GM10266 (cell line): Measurements from ENCODE around the gene C13orf46.

Experiments
- DNase-seq: peaks from one replicate; pipeline ENCODE4 v3.0.0; 2012; ENCODE audit errors: extremely low spot score
- TF ChIP-seq, protein P1 (sequence below): IDR thresholded peaks from 2 replicates; pipeline ENCODE4 v1.5.1; 2012; ENCODE audit warnings: mild to moderate bottlenecking, low read depth; ENCODE audit not compliant: control insufficient read depth, insufficient read depth; ENCODE audit errors: missing control alignments

The C13orf46 gene

GRCh38 chr13:113930671-113931637 is 42.9 kb downstream of the C13orf46 start:
- TF ChIP-seq, protein P1, sequence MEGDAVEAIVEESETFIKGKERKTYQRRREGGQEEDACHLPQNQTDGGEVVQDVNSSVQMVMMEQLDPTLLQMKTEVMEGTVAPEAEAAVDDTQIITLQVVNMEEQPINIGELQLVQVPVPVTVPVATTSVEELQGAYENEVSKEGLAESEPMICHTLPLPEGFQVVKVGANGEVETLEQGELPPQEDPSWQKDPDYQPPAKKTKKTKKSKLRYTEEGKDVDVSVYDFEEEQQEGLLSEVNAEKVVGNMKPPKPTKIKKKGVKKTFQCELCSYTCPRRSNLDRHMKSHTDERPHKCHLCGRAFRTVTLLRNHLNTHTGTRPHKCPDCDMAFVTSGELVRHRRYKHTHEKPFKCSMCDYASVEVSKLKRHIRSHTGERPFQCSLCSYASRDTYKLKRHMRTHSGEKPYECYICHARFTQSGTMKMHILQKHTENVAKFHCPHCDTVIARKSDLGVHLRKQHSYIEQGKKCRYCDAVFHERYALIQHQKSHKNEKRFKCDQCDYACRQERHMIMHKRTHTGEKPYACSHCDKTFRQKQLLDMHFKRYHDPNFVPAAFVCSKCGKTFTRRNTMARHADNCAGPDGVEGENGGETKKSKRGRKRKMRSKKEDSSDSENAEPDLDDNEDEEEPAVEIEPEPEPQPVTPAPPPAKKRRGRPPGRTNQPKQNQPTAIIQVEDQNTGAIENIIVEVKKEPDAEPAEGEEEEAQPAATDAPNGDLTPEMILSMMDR: no peak
- DNase-seq: no peak

DNA sequence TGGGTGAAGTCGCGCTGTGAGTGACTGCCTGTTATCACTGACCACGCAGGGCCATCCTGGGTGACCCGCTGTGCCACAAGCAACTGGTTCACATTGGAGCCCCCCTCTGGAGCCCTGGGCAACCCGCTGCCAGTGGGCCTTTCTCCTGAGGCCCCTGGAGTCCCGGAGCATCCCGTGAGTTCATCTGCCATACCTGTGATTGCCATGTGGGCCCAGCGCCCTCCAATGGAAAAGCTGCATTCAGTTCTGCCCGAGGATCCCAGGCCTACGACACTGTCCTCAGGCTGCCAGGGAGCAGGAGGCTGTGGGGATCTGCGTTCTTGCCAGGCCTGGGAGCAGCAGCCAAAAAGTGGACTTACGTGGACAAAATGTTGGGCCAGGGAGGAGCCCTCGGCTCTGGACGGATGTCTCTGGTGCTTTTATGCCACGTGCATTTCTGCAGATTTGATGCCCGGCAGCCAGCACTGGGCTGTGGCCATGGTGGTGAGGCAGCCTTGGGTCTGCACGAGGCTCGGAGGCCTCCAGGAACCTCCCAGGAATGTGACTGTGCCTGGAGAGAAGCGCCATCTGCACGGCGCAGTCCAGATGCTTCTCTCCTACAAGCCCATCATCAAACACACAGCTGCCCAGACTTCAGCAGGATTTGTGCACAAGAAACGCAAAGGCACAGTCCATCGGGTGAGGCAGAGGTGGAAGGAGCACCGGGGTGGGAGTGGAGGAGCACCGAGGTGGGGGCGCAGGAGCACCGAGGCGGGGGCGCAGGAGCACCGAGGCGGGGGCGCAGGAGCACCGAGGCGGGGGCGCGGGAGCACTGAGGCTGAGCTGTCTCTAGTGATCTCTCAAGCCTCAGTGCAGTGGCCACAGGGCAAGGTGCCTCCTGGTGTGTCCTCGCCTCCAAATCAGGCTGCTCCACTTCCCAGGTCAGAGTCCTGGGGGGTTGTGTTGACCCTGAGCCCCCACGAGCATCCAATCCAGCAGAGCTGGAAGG is 44.0 kb downstream of the C13orf46 start:
- no peak for DNase-seq
- TF ChIP-seq, protein P1: no peak

GRCh38 chr13:113928685-113929627 is 44.9 kb downstream of the C13orf46 start:
- TF ChIP-seq, protein P1: no peak
- DNase-seq: no peak

DNA sequence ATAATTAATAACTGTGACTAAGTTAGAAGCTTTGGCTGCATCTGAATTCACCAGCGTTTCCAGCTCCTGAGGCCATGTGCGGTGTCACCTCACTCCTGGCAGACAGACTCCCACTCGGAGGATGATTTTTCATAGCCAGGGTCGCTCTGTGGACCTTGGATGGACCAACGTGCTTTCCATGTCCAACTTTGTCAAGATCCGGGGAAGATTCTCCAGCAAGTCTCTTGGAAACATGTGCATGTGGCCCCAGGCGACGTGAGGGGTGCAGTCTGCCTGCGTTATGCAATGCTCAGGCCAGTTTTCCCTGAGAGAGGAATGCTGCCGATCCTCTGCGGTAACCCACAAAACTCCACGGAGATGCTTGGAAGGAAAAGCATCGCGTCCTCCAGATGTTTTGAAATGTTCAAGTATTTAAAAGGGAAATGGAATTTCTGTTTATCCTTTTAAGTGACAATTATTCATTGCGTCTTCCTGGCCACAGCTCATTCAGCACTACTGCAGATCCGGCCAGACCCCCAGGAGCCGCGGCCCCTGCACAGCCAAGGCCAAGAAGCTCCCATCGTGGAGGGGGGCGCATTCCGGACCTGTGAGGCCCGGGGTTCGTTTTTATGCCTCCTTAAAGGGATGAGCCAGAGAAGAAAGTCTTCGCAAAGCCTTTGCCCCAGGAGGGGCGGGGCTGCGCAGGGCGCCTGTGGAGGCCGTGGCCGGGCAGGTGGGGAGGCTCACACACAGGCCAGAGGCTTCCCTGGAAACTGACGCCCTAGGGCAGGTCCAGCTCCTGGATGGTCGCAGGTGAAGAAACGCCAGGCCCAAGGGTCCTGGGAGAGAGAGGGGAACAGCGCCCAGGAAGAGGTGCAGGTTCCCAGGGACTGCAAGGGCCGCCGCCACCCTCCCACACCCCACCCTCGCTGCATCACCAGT is 46.0 kb downstream of the C13orf46 start:
- no peak for DNase-seq
- TF ChIP-seq, protein P1: no peak

- DNase-seq: no peak
- TF ChIP-seq, protein P1: no peak
Observed at GRCh38 chr13:113926951-113927660, 46.8 kb downstream of the C13orf46 start.
